ENCODE results near the gene PSMB11.

PSMB11 gene

GRCh38 chr14:23018107-23018506 is 23.9 kb upstream of the PSMB11 start:
- TF ChIP-seq ZFX (IDR thresholded peaks at IDR 0.05) (no peak), CTCF (conservative IDR thresholded peaks at IDR 0.05) (no peak)
- H3K27ac ChIP-seq = no peak overlapping the region

GRCh38 chr14:23020143-23021128 is 21.6 kb upstream of the PSMB11 start:
- H3K27ac ChIP-seq = no peak overlapping the region
- no peak for TF ChIP-seq CTCF (conservative IDR thresholded peaks at IDR 0.05)
- no peak for TF ChIP-seq ZFX (IDR thresholded peaks at IDR 0.05)

GRCh38 chr14:23021434-23021833 is 20.6 kb upstream of the PSMB11 start:
- TF ChIP-seq CTCF (conservative IDR thresholded peaks at IDR 0.05) = no peak
- TF ChIP-seq ZFX (IDR thresholded peaks at IDR 0.05) = no peak
- no peak overlapping the region for H3K27ac ChIP-seq

- TF ChIP-seq ZFX (IDR thresholded peaks at IDR 0.05) = no peak
- TF ChIP-seq CTCF (conservative IDR thresholded peaks at IDR 0.05) = no peak
- H3K27ac ChIP-seq = no peak overlapping the region
Observed at GRCh38 chr14:23021889-23022442, 20.0 kb upstream of the PSMB11 start.

- H3K27ac ChIP-seq = no peak overlapping the region
- TF ChIP-seq ZFX (IDR thresholded peaks at IDR 0.05) (no peak), CTCF (conservative IDR thresholded peaks at IDR 0.05) (no peak)
Observed at GRCh38 chr14:23023022-23023794, 18.8 kb upstream of the PSMB11 start.

- no peak for TF ChIP-seq ZFX (IDR thresholded peaks at IDR 0.05)
- TF ChIP-seq CTCF (conservative IDR thresholded peaks at IDR 0.05) = no peak
- no peak overlapping the region for H3K27ac ChIP-seq
Observed at GRCh38 chr14:23023795-23024152, 18.2 kb upstream of the PSMB11 start.

All from C4-2B (cell line).